ENCODE data around the gene TBC1D22A.

The TBC1D22A gene

GRCh38 chr22:46909237-46910030 lies 147.0 kb downstream of the TBC1D22A start:
- DNase-seq (ENCODE audit: low read depth in 2 of 2), result no peak

- DNase-seq (ENCODE audit: low read depth in 2 of 2), result no peak
Observed at GRCh38 chr22:46910624-46911023, 148.2 kb downstream of the TBC1D22A start.

- DNase-seq (ENCODE audit: low read depth in 2 of 2), result no peak
Observed at GRCh38 chr22:46911346-46911745, 148.9 kb downstream of the TBC1D22A start.

- DNase-seq (ENCODE audit: low read depth in 2 of 2), result no peak
Observed at GRCh38 chr22:46913351-46913750, 150.9 kb downstream of the TBC1D22A start.

GRCh38 chr22:46914481-46914880 lies 152.0 kb downstream of the TBC1D22A start:
- no peak for DNase-seq (ENCODE audit: low read depth in 2 of 2)

- no peak for DNase-seq (ENCODE audit: low read depth in 2 of 2)
Observed at GRCh38 chr22:46914916-46915894, 152.8 kb downstream of the TBC1D22A start.

- DNase-seq (ENCODE audit: low read depth in 2 of 2), result no peak
Observed at GRCh38 chr22:46915950-46916730, 153.7 kb downstream of the TBC1D22A start.

- no peak for DNase-seq (ENCODE audit: low read depth in 2 of 2)
Observed at GRCh38 chr22:46916886-46917770, 154.7 kb downstream of the TBC1D22A start.

GRCh38 chr22:46917771-46918101 lies 155.3 kb downstream of the TBC1D22A start:
- DNase-seq (ENCODE audit: low read depth in 2 of 2), result no peak

GRCh38 chr22:46918197-46918596 lies 155.7 kb downstream of the TBC1D22A start:
- no peak for DNase-seq (ENCODE audit: low read depth in 2 of 2)

- no peak for DNase-seq (ENCODE audit: low read depth in 2 of 2)
Observed at GRCh38 chr22:46922037-46922436, 159.6 kb downstream of the TBC1D22A start.

- no peak for DNase-seq (ENCODE audit: low read depth in 2 of 2)
Observed at GRCh38 chr22:46923394-46923793, 160.9 kb downstream of the TBC1D22A start.

GRCh38 chr22:46925818-46926217 lies 163.4 kb downstream of the TBC1D22A start:
- DNase-seq (ENCODE audit: low read depth in 2 of 2), result no peak

- DNase-seq (ENCODE audit: low read depth in 2 of 2), result no peak
Observed at GRCh38 chr22:46929046-46929709, 166.7 kb downstream of the TBC1D22A start.

- DNase-seq (ENCODE audit: low read depth in 2 of 2), result no peak
Observed at GRCh38 chr22:46929710-46930204, 167.3 kb downstream of the TBC1D22A start.

GRCh38 chr22:46931414-46931813 lies 169.0 kb downstream of the TBC1D22A start:
- DNase-seq (ENCODE audit: low read depth in 2 of 2), result no peak

- DNase-seq (ENCODE audit: low read depth in 2 of 2), result no peak
Observed at GRCh38 chr22:46931881-46932280, 169.4 kb downstream of the TBC1D22A start.

- DNase-seq (ENCODE audit: low read depth in 2 of 2), result no peak
Observed at GRCh38 chr22:46933040-46933930, 170.8 kb downstream of the TBC1D22A start.

- no peak for DNase-seq (ENCODE audit: low read depth in 2 of 2)
Observed at GRCh38 chr22:46934172-46934745, 171.8 kb downstream of the TBC1D22A start.

All from stimulated activated CD4-positive, alpha-beta T cell treated with anti-CD3 and anti-CD28 coated beads, Interleukin-12 subunit alpha, Interleukin-12 subunit beta, amount 100 ng/mL, for 24 hours (primary cell).